Placental pericyte (primary cell): ENCODE results near the gene FMO1. TPM values are rescaled to one million over a fixed set of nuclear protein-coding genes. Genes with fewer than 3 reads are reported as not detected.

Experiments used
- small RNA-seq: library from RNA; depleted of rRNA; stranded (forward); fragments of <200 nt; gene quantifications from one replicate; pipeline ENCODE3, GENCODE V24; 2012; ENCODE audit warnings: low replicate concordance
- total RNA-seq: library from RNA; depleted of rRNA; stranded (reverse); fragments of >200 nt; gene quantifications from 2 replicates; pipeline ENCODE4 v1.2.3, GENCODE V29; 2012

Gene FMO1
- not detected in 2 replicates for total RNA-seq

DNA sequence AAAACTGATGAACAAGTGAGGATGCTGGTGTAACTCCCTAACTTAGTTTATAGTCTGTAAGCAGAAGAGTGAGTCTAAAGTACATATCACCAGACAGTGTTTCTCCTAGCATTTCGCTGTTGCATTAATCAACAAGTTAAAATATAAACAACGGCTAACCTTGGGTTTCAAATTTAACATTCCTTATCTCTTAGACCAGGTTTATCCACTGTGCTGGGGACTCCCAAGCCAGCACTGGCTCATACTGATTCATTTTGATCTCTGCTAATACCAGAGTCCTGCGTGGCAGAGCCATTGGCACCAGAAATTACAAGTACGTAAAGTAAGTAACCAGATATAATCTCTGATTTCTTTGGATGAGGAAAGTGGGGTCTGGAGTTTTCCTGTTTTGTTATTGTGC lies at the start of gene FMO1:
Gene FMO1, plus strand, starts transcription at position 193 of the 400 bp plus-strand sequence. CDS start 9,594 bp downstream, outside the sequence.

DNA sequence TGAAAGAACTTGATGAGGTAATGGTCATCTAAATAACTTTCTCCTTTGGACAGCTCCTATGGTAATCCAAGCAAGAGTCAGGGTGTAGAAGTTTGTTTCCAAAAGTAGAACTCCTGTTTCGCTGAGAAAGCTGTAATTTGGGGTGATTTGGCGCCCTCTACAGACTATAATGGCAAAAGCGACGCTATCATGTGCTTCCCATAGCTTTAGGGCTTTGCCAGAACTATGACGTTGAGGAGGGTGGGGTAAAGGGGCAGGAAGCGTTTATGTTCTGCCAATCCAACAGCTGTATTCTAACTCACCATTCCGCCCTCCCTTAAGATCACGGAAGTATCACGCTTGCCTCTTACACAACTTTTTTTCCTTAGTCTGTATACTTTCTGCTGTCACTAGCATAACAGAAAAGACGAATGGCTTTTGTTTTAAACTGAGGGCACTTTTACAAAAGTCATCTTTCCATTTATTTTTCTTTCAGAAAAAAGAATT lies 65.6 kb downstream of the FMO1 start, which contains the start of gene FMO4:
Gene FMO4, plus strand, starts transcription at position 349 of the 486 bp plus-strand sequence. CDS start 5,643 bp downstream, outside the sequence.

Small RNAs within 50 kb of the gene (small RNA-seq; reads per million reads assigned to genes)
- not detected for gene RF00019

Other genes starting within 250 kb of the FMO1 start
- gene FMO3, start 157.6 kb upstream of the FMO1 start, total RNA-seq, result not detected in 2 replicates
- gene FMO2, start 63.2 kb upstream of the FMO1 start, total RNA-seq, result under 0.01 TPM in 1 of 2 replicates, not detected in the other
- 0.72 and 1.1 TPM in 2 replicates for gene FMO4, start 65.7 kb downstream of the FMO1 start, total RNA-seq
- 50.6 and 73.2 TPM in 2 replicates for gene PRRC2C, start 237.0 kb downstream of the FMO1 start, total RNA-seq